Posterior cingulate gyrus (tissue), 11 donors: Measurements from ENCODE around the gene MED29.

Experiments
- DNase-seq, 10 donors: peaks; one replicate each; pipeline versions ENCODE4 v3.0.0 to v3.0.0-alpha.2; 2020 to 2021; ENCODE audit warnings: mixed read lengths in 3 of 10
- intact Hi-C: fragments of 100-400 bp; cut with DNase I; formaldehyde crosslinking; loops from one replicate; pipeline ENCODE4 v1.15.1; 2023

Gene MED29

DNA sequence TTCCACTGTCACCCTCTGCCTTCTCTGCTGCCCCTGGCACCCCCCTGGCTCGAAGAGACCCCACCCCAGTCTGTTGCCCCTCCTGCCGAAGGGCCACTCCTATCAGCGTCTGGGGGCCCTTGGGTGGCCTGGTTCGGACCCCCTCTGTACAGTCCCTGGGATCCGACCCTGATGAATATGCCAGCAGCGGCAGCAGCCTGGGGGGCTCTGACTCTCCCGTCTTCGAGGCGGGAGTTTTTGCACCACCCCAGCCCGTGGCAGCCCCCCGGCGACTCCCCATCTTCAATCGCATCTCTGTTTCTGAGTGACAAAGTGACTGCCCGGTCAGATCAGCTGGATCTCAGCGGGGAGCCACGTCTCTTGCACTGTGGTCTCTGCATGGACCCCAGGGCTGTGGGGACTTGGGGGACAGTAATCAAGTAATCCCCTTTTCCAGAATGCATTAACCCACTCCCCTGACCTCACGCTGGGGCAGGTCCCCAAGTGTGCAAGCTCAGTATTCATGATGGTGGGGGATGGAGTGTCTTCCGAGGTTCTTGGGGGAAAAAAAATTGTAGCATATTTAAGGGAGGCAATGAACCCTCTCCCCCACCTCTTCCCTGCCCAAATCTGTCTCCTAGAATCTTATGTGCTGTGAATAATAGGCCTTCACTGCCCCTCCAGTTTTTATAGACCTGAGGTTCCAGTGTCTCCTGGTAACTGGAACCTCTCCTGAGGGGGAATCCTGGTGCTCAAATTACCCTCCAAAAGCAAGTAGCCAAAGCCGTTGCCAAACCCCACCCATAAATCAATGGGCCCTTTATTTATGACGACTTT lies 17.4 kb downstream of the MED29 start:
- peak in 1 of 10 donors; percentile 80 for DNase-seq
- intact Hi-C loops = no loop called here

DNA sequence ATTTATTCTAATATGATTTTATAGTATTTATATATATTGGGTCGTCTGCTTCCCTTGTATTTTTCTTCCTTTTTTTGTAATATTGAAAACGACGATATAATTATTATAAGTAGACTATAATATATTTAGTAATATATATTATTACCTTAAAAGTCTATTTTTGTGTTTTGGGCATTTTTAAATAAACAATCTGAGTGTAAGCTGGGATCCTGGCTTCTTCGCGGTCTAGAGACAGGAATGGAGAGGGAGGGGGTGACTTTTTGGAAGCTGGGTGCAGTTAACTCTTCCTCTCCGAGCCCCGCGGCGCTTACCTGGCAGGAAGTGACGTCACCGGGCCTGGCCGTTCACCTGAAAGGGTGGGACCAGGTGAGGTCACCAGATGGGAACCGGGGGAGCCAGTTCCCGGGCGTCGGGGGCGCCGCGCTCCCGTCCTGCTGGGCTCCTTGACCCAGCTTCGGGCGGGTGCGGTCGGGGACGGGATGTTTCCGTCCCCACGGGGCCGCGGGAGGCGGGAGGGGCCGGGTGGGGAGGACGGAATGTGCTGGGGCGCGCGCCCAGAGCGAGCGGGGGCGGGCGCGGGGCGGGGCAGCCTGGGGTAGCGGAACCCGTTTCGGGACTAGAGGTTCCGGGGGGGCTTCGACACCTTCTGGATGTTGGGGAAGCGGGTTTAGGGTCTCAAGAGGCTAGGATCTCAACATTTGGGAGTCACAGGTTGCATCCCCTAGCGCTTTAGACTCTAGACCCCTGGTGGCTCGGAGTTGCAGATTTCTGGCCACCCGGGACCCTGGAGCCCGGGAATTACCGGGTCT lies 18.2 kb downstream of the MED29 start:
- intact Hi-C loops = loop anchor here (5.0 kb wide), 1 partner anchor 67 kb away; the partner anchor contains the start of gene SAMD4B
- DNase-seq = peak in 8 of 10 donors; percentile 45 to 91 (median 69)

DNA sequence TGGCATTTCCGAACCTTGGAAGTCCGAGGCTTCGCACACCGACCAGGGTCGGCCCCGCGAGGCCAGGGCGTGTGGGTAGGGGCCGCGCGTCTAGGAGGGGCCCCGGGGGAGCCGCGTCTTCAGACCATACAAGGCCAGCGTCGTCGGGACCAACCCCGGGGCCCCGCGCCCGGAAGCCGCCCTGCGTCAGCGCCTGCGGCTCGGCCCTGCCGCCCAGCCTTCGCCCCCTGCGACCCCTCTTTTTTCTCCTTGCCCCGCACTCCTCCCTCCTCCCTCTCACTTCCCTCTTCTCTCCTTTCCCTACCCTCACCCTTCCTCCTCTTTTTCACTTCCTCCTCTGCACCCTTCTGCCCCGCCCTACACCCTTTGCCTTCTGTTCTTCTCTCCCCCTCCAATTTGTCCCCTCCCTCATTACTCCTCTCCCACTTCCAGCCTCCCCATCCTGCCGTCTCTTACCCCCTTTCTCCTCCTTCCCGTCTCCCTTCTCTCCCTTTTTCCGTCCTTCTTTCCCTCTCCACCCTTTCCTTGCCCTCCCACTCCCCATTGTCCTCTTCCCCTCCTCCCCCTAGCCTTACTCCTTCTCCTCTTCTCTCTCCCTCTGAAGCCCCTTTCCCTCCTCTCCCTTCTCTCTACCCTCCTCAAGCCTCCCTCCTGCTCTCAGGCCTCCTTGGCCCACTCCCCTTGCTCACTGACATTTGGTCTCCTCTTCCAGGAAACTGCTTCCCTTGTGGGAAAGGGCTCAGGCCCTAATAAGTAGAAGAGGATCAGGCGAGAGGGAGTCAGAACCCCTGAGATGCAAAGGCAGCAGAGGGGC lies 19.0 kb downstream of the MED29 start:
- peak in 4 of 10 donors; percentile 18 to 91 (median 36) for DNase-seq
- intact Hi-C loops = loop anchor here (5.0 kb wide), 1 partner anchor 68 kb away; the partner anchor contains the start of gene SAMD4B

DNA sequence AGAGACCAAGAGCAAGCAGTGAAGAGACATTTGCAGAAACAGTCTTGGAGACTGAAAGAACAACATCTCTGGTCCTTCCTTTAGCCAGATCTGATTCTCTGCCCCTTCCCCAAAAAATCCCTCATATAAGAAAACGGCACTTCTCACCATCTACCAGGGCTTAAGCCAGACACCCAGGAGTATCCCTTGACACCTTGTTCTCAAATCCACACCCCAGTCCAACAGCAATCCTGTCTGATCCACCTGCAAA lies 19.6 kb downstream of the MED29 start:
- intact Hi-C loops = loop anchor here (1.0 to 5.0 kb wide), 2 partner anchors 13 to 68 kb away; partner anchors contain the start of gene SAMD4B

DNA sequence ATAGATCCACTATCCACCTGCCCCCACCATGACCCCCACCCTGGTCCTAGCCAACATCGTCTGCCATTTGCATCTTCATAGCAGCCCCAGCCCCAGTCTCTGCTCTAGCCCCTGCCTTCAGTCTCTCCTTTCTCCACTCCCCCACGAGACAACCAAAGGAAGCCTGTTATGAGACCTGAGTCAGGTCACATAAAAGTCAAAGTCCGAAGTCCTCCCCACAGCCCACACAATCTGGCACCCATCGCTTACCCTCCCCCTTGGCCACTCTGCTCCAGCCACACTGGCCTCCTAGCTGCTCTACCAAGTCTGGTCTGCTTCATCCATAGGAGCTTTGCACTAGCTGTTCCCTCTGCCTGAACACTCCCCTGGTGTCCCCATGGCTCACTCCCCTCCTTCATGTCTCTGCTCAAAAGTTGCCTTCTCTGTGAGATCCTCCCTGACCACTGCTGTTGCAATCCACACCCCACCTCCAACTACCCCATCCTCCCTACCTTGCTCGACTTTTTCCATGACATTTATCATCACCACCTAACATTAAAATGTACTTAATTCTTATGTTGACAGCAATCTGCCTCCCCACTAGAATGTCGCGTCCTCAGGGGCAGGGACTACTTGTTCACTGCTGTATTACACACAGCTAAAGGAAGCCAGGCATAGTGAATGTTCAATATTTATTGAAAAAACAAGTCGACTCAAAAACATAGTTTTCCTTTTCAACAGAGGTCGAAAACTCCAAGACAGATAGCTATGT lies 20.1 kb downstream of the MED29 start:
- intact Hi-C loops = loop anchor here (1.0 to 5.0 kb wide), 2 partner anchors 14 to 69 kb away; partner anchors contain the start of gene SAMD4B
- DNase-seq = no peak

More for the DNA sequence above, 19.6 kb downstream of the MED29 start:
- no peak for DNase-seq

DNA sequence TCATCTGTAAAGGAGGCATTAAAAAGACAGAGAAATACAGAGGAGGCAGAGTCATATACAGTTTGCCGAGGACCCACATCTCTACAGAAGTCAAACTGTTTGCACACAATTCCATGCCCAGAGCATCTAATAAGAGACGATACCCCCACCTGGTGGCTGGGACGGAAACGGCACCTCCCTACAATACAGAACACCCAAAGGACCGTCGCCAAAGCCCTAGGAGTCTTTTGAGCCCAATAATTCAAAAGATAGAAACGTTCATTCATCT lies 20.6 kb downstream of the MED29 start:
- intact Hi-C loops = loop anchor here (1.0 to 5.0 kb wide), 2 partner anchors 14 to 69 kb away; partner anchors contain the start of gene SAMD4B
- DNase-seq = peak; percentile 63 to 96 (median 79)

DNA sequence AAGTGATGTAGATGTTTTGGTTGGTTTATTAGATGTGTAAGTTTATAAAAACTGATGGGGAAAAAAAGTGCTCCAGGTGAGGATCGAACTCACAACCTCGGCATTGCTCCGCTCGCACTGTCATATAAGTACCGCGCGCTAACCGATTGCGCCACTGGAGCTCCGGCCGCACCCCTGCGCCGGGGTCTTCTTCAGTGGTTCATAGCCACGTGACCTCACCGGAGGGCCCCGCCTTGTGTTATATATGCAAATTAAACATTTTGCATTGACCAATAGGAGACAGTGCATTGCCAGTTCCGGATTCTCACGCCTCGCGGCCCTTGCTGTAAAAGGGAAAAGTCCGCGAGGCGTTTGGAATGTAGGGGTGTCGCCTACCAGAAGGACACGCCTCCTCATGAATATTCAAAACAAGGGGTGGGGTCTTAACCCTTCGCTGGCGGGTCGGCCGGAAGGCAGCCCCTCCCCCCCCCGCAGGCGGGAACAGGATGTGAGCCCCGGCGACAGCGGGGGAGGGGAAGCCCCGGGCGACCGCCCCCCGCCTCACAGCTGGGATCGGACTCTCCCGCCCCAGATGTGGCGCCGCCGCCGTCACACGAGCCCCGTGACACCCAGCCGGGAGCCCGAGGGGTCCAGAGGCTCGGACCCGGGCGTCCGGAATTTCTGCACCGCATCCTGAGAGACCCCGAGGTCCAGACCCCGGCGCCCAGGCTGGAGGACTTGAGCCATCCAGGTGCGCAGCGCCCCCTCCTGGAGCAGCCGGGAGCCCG lies 21.1 kb downstream of the MED29 start, which contains the start of gene PLEKHG2:
PLEKHG2 (plus strand) TSS at position 570 of the 767 bp plus-strand sequence. CDS start 1,418 bp downstream, outside the sequence.
- intact Hi-C loops = loop anchor here (5.0 kb wide), 1 partner anchor 70 kb away; the partner anchor contains the start of gene SAMD4B
- peak; percentile 85 to 99 (median 94) for DNase-seq

DNA sequence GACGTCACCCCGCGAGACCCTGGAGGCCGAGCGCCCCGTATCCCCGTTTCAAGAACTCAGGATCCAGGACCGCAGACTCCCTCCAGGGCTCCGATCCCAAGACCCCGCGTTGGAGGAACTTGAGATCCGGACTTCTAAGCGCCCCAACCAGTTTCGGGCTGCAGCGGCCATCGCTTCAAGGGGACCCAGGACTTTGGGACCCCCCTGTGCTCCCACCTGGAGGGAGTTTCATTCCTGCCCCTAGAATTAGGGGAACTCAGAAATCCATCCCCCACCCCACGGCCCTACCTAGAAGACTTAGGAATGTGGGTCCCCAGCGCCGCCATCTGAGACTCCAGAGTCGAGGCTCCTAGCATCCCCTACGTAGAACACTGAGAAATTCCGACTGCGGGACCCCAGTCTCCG lies 21.7 kb downstream of the MED29 start:
- intact Hi-C loops = loop anchor here (5.0 kb wide), 1 partner anchor 71 kb away; the partner anchor contains the start of gene SAMD4B
- peak in 2 of 10 donors; percentile 18 to 92 for DNase-seq

DNA sequence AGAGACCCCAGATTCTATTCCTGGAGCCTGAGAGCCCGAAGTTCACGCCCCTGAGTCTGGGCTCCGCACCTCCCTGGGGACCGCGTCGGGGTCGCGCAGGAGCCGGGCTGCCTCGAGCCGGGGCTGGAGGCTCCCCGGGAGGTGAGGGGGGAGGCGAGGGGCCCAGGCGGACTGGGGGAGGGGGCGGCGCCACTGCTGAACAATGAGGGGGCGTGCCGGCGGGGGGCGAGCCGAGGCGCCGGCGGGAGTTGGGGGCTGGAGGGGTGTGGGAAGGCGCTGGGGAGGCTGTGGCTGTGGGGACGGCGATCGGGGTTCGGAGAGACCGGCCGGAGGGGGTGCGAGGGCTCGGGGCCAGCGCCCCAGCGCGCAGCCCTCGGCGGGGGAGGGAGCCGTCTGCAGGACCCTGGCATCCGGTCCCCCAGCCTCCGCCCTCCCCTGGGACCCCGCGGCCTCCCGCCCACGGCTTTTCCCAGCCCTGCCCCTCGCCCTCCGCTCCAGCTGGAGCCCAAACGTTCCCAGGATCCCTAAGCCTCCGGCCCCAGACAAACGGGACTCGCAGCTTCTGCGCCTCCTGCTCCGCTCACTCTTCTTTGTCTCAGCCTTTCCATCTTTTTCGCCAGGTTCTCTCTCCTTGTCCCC lies 22.2 kb downstream of the MED29 start:
- peak in 4 of 10 donors; percentile 19 to 83 (median 50) for DNase-seq
- intact Hi-C loops = loop anchor here (5.0 kb wide), 1 partner anchor 71 kb away; the partner anchor contains the start of gene SAMD4B

DNA sequence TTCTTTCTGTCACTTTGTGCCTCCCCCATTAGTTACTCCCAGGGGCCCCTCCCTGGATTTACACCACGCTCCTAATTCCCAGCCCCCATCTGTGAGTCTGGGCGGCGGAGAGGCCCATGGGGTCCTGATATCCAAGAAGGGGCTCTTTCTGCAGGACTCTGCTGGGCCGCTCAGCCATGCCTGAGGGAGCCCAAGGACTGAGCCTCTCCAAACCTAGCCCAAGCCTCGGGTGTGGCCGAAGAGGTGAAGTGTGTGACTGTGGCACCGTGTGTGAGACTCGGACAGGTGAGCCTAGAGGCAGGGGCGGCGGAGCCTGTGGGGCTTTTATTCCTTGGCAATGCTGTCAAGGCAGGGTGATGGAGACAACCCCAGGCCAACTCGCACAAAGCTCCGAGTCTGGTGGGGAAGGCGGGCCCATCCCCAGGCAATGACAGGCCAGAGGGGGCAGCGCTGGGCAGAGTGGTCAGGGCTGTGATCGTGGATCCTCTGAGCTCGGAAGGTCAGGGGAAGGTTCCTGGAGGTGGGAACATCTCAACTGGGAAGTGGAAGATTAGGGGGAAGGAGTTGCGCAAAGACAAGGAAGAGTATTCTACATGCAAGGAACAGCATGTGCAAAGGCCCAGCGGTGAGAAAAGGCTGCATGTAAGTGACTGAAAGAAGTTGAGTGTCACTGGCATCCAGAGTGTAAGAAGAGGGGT lies 22.9 kb downstream of the MED29 start:
- DNase-seq = peak in 1 of 10 donors; percentile 70
- intact Hi-C loops = loop anchor here (5.0 kb wide), 1 partner anchor 72 kb away; the partner anchor contains the start of gene SAMD4B

DNA sequence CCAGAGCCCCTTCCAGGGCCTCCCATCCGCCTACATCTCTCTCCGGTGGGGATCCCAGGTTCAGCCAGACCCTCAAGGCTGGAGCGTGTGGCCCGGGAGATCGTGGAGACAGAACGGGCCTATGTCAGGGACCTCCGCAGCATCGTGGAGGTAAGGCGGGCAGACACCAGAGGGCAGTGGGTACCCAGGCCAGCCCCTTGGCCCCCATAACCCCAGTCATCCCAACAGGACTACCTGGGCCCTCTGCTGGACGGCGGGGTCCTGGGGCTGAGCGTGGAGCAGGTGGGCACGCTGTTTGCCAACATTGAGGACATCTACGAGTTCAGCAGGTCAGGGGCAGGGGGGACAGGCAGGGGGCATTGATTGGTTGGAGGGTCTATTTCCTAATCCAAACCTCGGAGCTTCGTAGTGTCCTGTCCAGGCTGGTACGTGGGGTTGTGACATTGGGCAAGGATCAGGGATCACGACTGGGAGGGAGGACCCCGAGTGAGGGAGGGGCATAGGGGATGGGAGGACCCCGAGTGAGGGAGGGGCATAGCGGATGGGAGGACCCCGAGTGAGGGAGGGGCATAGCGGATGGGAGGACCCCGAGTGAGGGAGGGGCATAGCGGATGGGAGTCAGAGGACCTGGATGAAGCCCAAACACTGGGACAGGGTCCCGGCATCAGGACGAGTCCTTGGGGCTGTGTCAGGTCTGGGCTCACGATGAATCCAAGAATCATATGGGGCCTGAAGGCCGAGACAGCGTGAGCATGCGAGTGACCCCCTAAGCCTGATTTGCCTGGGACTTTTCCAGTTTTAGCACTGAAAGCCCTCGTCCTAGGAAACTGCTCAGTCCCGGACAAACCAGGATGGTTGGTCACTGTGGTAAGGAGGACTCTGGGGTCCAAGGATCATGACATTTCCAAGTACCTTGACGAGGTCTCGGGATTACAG lies 24.2 kb downstream of the MED29 start:
- intact Hi-C loops = no loop called here

DNA sequence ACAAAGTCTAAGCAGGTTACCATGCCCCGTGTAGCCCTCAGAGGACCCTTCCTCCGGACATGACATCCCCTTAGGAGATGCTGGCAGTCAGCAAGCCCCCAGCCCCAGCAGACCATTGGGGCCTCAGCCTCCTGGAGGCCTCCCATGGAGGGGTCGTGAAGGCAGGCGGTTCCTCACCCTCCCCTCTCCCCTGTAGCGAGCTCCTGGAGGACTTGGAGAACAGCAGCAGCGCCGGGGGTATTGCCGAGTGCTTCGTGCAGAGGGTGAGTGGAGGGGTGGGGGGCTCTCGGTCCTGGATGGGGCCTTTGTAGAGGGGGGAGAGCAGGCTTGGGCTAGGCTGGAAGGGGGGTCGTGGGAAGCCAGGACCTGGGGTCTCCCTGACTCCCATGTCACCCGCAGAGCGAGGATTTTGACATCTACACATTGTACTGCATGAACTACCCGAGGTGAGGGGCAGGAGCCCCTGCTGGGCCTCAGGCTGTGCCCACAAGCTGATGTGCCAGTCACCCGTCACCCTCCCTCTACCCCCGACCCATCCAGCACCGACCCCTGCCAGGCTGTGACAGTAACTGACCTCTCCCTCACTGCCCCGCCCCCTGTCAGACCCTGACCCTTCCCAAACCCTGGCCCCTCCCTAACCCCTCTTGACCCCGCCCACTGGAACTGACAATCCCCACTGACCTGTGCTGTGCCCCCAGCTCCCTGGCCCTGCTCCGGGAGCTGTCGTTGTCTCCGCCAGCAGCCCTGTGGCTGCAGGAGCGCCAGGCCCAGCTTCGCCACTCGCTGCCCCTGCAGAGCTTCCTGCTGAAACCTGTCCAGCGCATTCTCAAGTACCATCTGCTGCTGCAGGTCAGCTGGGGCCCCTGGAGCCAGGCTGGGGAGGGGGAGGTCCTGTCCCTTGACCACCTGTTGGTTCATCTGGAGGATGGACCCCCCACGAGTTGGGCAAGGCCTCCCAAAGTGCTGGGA lies 25.3 kb downstream of the MED29 start:
- intact Hi-C loops = no loop called here
- DNase-seq = no peak

More for the DNA sequence above, 24.2 kb downstream of the MED29 start:
- no peak for DNase-seq

DNA sequence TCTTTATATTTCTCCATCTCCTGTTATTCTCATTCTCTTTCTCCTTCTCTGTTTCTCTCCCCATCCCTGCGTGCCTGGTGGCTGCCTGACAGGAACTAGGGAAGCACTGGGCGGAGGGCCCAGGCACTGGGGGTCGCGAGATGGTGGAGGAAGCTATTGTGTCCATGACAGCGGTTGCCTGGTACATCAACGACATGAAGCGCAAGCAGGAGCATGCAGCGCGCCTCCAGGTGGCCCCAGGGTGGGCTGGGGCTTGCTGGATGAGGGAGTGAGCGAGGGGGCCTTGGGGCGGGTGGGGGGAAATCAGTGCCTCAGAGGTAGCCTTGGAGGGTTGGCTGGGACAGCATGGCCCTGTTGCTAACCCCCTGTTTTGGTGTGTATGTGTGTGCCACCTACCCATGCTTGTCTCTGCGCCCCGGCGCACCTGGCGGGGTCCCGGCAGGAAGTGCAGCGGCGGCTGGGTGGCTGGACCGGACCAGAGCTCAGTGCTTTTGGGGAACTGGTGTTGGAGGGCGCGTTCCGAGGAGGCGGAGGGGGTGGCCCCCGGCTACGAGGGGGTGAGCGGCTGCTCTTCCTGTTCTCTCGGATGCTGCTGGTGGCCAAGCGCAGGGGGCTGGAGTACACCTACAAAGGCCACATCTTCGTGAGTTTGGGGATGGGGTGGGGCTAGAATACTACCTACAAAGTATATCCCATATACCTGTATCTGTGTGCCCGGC lies 26.4 kb downstream of the MED29 start:
- intact Hi-C loops = no loop called here
- DNase-seq = no peak

DNA sequence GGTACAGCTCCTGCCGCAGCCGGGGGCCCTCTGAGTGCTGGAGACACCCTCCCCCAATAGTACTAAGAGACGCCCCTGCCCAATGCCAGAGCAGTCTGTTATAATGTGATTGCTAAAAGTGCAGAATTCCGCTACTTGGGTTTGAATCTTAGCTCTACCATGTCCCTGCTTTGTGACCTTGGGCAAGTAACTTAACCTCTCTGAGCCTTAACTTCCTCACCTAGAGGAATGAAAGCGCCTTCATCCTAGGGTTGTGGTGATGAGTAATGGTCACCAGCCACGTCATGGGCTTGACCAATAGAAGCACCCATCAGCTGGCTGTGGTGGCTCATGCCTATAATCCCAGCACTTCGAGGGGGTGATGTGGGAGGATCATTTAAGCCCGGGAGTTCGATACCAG lies 27.8 kb downstream of the MED29 start:
- intact Hi-C loops = no loop called here
- no peak for DNase-seq

DNA sequence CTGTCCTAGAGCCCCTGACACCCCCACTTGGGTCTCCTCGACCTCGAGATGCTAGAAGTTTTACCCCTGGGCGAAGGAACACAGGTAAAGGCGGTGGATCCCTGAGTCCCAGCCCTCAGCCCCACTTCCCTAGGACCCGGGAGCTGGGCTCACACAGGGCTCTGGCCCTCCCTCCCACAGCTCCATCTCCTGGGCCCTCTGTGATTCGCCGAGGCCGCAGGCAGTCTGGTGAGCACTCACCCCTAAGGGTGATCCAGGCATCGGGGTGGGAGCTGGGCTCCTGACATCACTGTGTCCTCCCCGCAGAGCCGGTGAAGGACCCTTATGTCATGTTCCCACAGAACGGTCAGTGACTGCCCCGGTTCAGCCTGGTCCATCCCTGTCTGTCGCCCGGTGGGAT lies 29.6 kb downstream of the MED29 start:
- intact Hi-C loops = no loop called here
- no peak for DNase-seq
